Measurements from ENCODE around the gene CPLANE2.
"Not testable (repeated sequence)": the region's sequence is repeated elsewhere in the genome, so short reads cannot be mapped to it uniquely, and the experiment has no call there.

Gene CPLANE2

GRCh38 chr1:16248603-16249516 is 11.9 kb upstream of the CPLANE2 start:
- no peak for DNase-seq

- no peak for DNase-seq
Measured at GRCh38 chr1:16248007-16248436, 11.0 kb upstream of the CPLANE2 start.

GRCh38 chr1:16247441-16247840 is 10.5 kb upstream of the CPLANE2 start:
- no peak for DNase-seq

- DNase-seq = no peak
Measured at GRCh38 chr1:16246961-16247360, 10.0 kb upstream of the CPLANE2 start.

GRCh38 chr1:16246239-16246638 is 9.3 kb upstream of the CPLANE2 start:
- DNase-seq = not testable (repeated sequence)

GRCh38 chr1:16245476-16246196 is 8.7 kb upstream of the CPLANE2 start:
- no peak for DNase-seq

- no peak for DNase-seq
Measured at GRCh38 chr1:16244650-16245285, 7.8 kb upstream of the CPLANE2 start.

- peak; percentile 31 to 79 (median 59) for DNase-seq
Measured at GRCh38 chr1:16243936-16244649, 7.1 kb upstream of the CPLANE2 start.

- DNase-seq = no peak
Measured at GRCh38 chr1:16243215-16243610, 6.2 kb upstream of the CPLANE2 start.

GRCh38 chr1:16242556-16243214 is 5.7 kb upstream of the CPLANE2 start:
- no peak for DNase-seq

- no peak for DNase-seq
Measured at GRCh38 chr1:16241221-16241708, 4.3 kb upstream of the CPLANE2 start.

GRCh38 chr1:16239972-16240491 is 3.0 kb upstream of the CPLANE2 start:
- no peak for DNase-seq

- DNase-seq = no peak
Measured at GRCh38 chr1:16237343-16237830, 404 bp upstream of the CPLANE2 start.

GRCh38 chr1:16235944-16236510 is 956 bp downstream of the CPLANE2 start:
- DNase-seq = peak in 4 of 5 experiments; percentile 23 to 82 (median 42)

- DNase-seq = no peak
Measured at GRCh38 chr1:16235347-16235746, 1.6 kb downstream of the CPLANE2 start.

GRCh38 chr1:16233431-16233830 is 3.6 kb downstream of the CPLANE2 start:
- DNase-seq = no peak

- no peak for DNase-seq
Measured at GRCh38 chr1:16232316-16232710, 4.7 kb downstream of the CPLANE2 start.

- no peak for DNase-seq
Measured at GRCh38 chr1:16231331-16232315, 5.4 kb downstream of the CPLANE2 start.

GRCh38 chr1:16230744-16231143 is 6.2 kb downstream of the CPLANE2 start:
- DNase-seq = no peak

All from T-helper 2 cell (primary cell).